Hematopoietic multipotent progenitor cell treated with erythropoietin and hydrocortisone succinate and interleukin-3 and kit ligand, for 15 days (in vitro differentiated cells): ENCODE data around the gene CEP104.

Experiments used
- DNase-seq: peaks from one replicate; pipeline ENCODE4 v3.0.0-alpha.2; 2015; ENCODE audit warnings: low spot score

Gene CEP104

GRCh38 chr1:3868464-3869006 is 11.5 kb upstream of the CEP104 start:
- DNase-seq = no peak

DNA sequence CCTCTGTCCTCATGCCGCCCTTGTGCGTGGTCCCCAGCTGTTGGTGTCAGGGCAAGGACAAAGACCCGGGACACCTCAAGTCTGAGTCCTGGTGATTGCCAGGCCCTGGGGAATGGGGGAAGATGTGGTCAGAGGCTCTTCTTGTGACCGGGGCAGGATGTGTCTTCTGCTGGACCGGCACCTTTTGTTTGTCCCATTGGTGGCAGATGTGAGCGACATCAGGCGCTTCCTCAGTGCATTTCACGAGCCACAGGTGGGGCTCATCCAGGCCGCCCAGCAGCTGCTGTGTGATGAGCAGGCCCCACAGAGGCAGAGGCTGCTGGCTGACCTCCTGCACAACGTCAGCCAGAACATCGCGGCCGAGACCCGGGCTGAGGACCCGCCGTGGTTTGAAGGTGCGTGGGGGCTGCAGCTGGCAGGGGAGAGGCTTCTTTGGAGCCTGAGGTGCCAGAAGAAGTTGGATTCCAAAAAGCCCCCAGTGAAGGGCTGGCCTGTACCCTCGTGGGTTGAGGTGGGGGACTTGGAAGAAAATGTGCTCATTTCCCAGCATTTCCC is 8.7 kb upstream of the CEP104 start:
- no peak for DNase-seq

DNA sequence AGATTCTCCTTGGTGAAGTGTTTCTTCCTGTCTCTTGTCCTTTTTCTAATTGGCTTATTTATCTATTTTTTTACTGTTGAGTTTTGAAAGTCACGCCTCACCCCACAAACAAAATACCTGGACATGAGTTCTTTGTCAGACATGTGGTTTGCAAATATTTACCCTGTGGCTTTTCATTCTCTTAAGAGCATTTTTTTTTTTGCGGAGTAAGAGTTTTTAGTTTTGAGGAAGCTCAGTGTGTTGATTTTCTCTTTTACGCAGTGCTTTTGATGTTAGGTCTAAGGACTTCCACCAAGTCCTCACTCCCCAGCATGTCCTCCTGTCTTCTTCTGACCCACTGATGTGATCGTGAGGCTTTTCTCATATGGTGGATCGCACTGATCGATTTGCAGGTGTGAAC is 7.9 kb upstream of the CEP104 start:
- no peak for DNase-seq

DNA sequence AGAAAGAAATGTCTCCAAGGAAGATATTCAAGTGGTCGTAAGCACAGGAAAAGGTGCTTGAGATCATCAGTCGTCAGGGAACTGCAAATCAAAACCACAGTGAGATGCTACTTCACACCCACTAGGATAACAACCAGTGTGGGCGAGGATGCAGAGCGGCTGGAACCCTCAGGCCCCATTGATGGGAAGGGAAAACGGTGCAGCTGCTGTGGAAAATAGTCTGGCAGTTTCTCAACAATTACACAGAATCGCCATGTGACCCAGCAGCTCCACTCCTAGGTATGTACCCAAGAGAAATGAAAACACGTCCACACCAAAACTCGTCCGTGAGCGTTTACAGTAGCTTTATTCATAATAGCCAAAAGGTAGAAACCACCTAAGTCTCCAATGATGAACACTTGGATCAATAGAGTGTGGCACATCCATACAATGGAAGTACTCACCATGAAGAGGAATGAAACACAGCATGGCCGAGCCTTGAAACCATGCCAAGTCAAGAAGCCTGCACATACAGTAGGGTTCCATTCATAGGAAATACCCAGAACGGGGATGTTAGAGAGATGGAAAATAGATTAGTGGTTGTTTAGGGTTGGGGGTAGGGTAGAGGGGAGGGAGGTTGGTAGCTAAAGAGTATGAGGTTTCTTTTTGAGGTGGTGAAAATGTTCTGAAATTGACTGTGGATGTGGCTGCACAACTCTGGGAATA is 6.4 kb upstream of the CEP104 start:
- DNase-seq = no peak

DNA sequence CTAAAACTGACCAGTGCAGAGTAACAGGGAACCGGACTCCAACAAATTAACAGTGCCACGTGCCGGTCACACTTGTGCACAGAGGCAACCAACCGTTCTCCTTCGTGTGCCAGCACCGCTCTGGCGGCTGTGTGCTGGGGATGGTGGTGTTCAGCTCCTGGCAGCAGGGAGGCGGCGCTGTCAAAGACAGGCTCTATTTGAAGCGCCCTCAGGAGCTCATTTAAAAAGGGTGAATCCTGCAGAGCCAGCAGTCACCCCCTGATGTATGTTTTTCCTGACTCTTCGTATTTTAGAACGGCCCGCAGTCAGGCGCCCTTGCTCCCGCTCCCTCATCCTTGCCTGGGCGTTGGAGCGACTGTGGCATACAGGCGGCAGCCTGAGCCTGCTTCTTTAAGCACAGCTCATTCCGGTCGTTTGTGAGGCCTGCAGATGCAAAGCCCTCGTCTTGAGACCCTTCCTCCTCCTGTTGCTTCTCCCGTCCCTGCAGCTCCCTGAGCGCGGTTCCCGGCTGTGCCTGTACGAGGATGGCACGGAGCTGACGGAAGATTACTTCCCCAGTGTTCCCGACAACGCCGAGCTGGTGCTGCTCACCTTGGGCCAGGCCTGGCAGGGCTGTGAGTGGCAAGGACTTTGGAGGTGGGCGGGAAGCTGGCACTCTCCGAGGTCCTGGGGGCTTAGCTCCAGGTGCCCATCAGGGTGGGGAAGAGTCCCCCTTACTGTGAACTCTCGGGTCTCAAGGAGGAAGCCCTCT is 1.4 kb upstream of the CEP104 start:
- no peak for DNase-seq

DNA sequence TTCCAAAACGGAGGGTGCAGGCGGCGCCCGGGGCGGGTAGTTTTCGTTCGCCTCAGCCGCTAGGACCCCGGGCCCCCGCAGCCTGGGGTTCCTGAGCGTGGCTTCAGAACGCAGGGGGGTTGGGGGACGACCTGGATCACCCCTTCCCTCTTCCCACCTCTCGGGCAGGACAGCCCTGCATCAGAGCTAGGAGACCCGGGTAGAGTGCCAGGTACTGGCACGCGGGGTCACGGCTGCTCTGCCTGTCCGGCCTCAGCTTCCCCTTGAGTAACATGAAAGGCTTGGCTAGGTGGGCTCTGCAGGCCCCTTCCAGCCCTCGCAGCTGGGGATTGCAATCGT is 749 bp upstream of the CEP104 start:
- DNase-seq = no peak

- DNase-seq = no peak
Measured at GRCh38 chr1:3852711-3853485, 4.1 kb downstream of the CEP104 start.

- DNase-seq = no peak
Measured at GRCh38 chr1:3852091-3852490, 4.9 kb downstream of the CEP104 start.

GRCh38 chr1:3851292-3851691 is 5.7 kb downstream of the CEP104 start:
- DNase-seq = no peak

DNA sequence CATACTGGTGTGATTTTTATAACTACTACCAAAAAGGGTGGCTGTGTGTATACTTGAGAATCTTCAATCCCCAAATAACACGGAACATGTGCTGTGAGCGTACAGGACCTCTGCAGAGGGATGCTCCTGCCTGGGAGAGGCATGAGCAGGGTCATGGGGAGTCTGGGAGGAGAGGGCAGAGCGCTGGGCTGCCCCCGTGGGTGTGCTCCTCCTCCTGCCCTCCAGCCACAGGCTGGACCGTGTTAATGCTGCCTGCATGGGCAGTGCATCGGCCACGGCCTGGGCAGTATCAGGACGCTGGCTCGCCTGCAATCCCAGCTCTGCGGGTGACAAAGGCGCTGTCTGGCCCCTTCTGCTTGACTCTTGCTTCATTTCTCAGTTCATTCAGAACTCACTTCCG is 6.2 kb downstream of the CEP104 start:
- DNase-seq = no peak

- no peak for DNase-seq
Measured at GRCh38 chr1:3847081-3847480, 9.9 kb downstream of the CEP104 start.

- no peak for DNase-seq
Measured at GRCh38 chr1:3846541-3846940, 10.5 kb downstream of the CEP104 start.

- no peak for DNase-seq
Measured at GRCh38 chr1:3842912-3843311, 14.1 kb downstream of the CEP104 start.

DNA sequence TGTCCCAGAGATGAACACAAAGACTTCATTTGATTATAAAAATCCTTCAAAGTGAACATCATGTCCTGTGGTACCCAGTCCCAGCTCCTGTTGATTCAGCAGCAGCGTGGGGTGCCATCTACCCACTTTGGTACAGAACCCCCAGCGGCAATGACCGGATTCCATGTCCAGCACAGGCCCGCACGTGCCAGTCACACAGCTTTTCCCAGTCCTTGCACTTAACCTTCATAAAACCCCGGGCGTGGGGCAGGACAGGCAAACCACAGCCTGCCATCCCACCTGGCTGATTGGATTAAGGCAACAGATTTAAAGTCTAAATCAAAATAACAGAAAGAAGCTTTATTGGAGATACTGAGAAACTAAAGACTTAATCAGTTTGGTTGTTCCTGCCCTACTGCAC is 15.5 kb downstream of the CEP104 start:
- DNase-seq = no peak

DNA sequence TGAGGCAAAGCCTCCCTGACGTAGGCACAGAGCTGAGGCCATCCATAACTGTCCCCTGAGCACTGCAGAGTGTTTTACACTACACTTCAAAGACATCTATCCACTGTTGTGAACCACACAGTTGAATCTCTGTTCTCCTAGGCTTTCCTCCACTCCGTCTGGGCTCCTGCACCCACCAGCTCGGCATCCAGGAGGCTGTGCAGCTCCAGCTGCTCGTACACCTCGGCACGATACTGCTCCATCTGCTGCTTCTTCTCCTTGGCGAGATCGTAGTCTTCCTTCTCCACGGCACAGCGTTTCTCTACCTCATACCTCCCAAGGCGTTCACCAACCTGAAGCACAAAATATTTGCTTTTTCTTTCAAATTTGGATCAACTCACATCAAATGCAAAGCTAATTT is 18.2 kb downstream of the CEP104 start:
- no peak for DNase-seq

- no peak for DNase-seq
Measured at GRCh38 chr1:3837685-3838084, 19.3 kb downstream of the CEP104 start.

- no peak for DNase-seq
Measured at GRCh38 chr1:3837200-3837599, 19.8 kb downstream of the CEP104 start.

DNA sequence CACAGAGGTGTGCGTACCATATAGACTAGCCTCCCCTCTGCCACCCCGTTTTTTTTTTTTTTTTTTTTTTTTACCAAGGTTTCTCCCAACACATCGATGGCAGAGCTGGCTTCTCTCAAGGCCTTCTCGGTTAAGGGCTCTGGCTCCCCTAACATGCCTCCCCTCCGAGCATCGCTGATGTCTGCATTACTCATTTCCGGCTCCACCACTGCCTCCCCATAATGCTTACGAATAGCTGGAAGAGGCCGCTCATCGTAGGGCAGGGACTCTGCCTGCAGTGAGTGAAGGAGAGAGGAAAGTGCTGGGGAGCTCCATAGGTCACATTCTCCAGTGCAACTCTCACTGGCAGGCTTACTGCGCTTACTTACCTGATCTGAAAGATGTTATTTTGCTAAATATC is 20.6 kb downstream of the CEP104 start:
- no peak for DNase-seq

GRCh38 chr1:3834701-3835100 is 22.3 kb downstream of the CEP104 start:
- DNase-seq = no peak

- DNase-seq = no peak
Measured at GRCh38 chr1:3831689-3832088, 25.3 kb downstream of the CEP104 start.

DNA sequence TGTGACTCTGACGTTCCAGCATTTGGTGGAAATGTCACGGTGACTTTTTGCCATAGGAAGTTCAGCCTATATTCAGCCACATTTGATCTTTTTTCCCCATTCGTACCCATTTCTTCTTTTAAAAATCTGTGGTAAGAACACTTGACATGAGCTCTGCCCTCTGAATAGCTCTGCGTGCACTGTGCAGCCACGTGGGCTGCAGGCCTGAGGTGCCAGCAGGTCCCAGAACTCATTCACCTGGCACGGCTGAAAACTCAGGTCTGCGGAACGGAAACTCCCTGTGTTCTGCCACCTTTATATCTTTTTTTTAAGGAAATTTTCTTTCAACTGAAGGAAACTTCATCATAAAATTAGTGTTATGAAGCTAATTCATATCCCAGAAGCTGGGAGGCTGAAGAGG is 28.6 kb downstream of the CEP104 start:
- DNase-seq = no peak

DNA sequence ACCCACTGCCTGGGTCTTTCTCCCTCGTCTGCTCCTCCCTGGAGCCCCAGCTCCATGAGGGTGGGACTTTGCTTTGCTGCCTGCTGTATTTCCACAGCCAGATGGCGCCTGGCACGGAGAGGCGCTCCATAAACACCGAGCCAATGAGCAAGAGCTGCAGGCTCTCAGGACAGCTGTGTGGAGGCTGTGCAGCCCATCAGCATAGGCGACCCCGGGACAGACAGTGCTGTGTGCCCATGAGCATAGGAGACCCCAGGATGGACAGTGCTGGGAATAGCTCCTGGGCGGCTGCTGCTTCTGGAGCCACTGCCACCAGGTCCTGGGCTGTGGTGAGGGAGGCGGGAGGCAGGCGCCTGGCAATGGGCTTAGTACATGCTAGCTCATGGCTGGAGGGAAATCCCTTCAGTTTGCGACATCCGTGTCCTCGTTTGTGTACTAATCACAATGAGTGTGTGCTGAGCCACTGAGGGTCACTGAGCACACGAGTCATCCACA is 29.2 kb downstream of the CEP104 start:
- no peak for DNase-seq
